Measurements from ENCODE around the gene GP1BB. TPM values are rescaled to one million over a fixed set of nuclear protein-coding genes. Genes with fewer than 3 reads are reported as not detected.

The GP1BB gene
- polyA plus RNA-seq, 3 donors = 0.13 to 1.5 (median 0.26) TPM

DNA sequence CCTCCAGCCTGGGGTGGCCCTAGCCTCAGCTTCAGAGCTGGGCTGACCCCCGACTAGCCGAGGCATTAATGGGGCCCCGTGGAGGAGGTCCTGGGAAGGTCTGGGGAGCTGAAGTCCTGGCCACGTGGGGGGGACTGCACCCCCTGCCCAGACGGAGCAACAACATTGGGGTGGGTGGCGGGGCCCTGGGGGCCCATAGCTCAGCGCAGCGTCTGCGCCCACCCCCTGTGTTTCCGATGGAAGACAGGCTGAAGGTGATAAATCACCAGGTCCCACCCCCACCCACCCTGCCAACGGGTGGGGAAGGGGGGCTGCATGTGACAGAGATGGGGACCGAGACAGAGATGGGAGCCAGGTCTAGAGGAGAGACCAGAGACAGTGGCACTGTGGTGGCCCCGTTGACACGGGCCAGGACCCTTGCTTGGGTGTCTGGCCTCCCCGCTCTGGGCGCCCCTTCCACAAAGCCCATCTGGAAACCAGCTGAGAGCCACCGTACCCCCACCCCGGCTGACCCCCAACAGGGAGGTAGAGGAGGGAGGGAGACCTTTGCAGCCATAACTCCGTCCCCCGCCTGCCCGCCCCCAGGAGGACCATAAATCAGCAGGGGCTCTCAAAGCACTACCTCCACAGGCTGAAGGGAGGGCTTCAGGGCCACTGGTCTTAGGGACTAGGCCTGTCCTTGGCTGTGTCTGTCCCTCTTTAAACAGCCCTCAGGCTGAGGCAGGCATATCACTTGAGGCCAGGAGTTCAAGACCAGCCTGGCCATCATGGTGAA is 8.2 kb downstream of the GP1BB start:
- no peak overlapping the region for H3K27ac Mint-ChIP-seq
- peaks cover 7 to 8% of the 10 kb centered on the region in 2 donors for H3K4me1 ChIP-seq (ENCODE audit: control insufficient read depth in 1 of 2, insufficient read depth in 2 of 2, low read length in 2 of 2)
- no peaks in the 10 kb centered on the region for H3K79me2 ChIP-seq (ENCODE audit: insufficient read depth, low read length)
- H3K4me1 Mint-ChIP-seq = peaks cover 4% of the 10 kb centered on the region
- H3K9me3 ChIP-seq (replicated peaks in 1 of 2; ENCODE audit: control insufficient read depth in 1 of 2, insufficient read depth in 1 of 2, low read length in 2 of 2) = no peaks in the 10 kb centered on the region
- intact Hi-C loops (cut with micrococcal nuclease) = loop anchor here in 1 of 2 donors (2.0 to 5.0 kb wide), 2 partner anchors 179 to 281 kb away; no protein-coding TSS in a partner anchor
- no peak overlapping the region for H3K4me3 ChIP-seq (replicated peaks in 1 of 3; ENCODE audit: low read depth in 2 of 3, low read length in 3 of 3)
- H4K20me1 ChIP-seq (ENCODE audit: insufficient read depth, low read length) = no peaks in the 10 kb centered on the region
- no peak overlapping the region for H3K4me3 Mint-ChIP-seq
- no peaks in the 10 kb centered on the region for H3K36me3 Mint-ChIP-seq
- peak overlapping the region; percentile 85 for H3K4me2 ChIP-seq (replicated peaks; ENCODE audit: extremely low read depth, low read length, poor library complexity, severe bottlenecking)
- no peaks in the 10 kb centered on the region for H3K36me3 ChIP-seq (replicated peaks in 1 of 2; ENCODE audit: control insufficient read depth in 1 of 2, insufficient read depth in 2 of 2, low read length in 2 of 2)
- TF ChIP-seq, protein P1, sequence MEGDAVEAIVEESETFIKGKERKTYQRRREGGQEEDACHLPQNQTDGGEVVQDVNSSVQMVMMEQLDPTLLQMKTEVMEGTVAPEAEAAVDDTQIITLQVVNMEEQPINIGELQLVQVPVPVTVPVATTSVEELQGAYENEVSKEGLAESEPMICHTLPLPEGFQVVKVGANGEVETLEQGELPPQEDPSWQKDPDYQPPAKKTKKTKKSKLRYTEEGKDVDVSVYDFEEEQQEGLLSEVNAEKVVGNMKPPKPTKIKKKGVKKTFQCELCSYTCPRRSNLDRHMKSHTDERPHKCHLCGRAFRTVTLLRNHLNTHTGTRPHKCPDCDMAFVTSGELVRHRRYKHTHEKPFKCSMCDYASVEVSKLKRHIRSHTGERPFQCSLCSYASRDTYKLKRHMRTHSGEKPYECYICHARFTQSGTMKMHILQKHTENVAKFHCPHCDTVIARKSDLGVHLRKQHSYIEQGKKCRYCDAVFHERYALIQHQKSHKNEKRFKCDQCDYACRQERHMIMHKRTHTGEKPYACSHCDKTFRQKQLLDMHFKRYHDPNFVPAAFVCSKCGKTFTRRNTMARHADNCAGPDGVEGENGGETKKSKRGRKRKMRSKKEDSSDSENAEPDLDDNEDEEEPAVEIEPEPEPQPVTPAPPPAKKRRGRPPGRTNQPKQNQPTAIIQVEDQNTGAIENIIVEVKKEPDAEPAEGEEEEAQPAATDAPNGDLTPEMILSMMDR (IDR thresholded peaks at IDR 0.05) = no peak
- peak overlapping the region; percentile 88 for H2AFZ ChIP-seq (ENCODE audit: insufficient read depth, low read depth, low read length, poor library complexity, severe bottlenecking)
- H3K27me3 ChIP-seq (ENCODE audit: control insufficient read depth in 2 of 2, insufficient read depth in 2 of 2, low read length in 2 of 2) = peaks cover 0 to 10% of the 10 kb centered on the region in 2 donors
- peaks cover 0 to 3% (median 0%) of the 10 kb centered on the region in 7 donors for H3K9me3 Mint-ChIP-seq
- H3K27ac ChIP-seq (ENCODE audit: low read depth in 1 of 2, low read length in 2 of 2) = no peak overlapping the region
- DNase-seq = no peak
- peak overlapping the region; percentile 46 for H3K9ac ChIP-seq (ENCODE audit: insufficient read depth, low read length, poor library complexity, severe bottlenecking)
- H3K27me3 Mint-ChIP-seq (ENCODE audit: low read depth in 3 of 3) = peaks cover 10 to 49% (median 17%) of the 10 kb centered on the region in 3 donors
- 52% methylated on average over 7 of the region's 21 CpGs for WGBS (ENCODE audit: insufficient coverage)

DNA sequence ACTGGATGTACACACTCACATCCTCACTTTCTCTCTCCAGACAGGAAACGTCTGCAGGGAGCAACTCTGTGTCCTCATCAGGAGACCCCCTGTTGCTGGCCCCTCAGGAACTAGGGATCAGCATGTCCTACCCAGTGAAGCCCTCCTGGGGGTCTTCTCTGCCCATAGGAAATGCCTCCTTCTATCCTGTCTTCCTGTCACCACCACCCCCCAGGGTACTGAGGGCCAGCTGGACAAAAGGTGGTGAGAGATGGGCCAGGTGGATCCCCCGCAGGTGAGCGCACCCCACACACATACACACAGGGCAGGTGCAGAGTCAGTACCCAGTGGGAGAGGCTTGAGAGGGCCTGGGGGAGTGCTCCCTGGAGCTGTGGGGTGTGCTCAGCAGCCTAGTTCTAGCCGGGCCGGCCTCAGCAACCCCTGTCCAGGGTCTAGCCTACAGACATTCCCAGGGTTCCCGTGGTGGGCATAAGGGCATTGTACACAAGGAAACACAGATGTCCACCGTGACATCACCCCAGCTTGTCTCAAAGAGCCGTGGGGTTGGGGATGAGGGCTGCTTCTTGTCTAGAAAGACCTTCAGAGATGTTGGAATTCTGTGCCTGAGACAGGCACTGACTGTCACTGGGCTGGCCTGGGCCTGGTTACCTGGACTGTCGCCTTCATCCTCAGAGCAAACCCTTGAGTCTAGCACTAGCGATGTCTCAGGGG is 9.2 kb downstream of the GP1BB start:
- no peaks in the 10 kb centered on the region for H3K9me3 ChIP-seq (replicated peaks in 1 of 2; ENCODE audit: control insufficient read depth in 1 of 2, insufficient read depth in 1 of 2, low read length in 2 of 2)
- no peaks in the 10 kb centered on the region for H4K20me1 ChIP-seq (ENCODE audit: insufficient read depth, low read length)
- H3K27ac ChIP-seq (ENCODE audit: low read depth in 1 of 2, low read length in 2 of 2) = no peak overlapping the region
- Mint-ChIP-seq H3K36me3 (no peaks in the 10 kb centered on the region), H3K9me3 (peaks cover 0 to 1% (median 0%) of the 10 kb centered on the region in 7 donors), H3K4me3 (no peak overlapping the region), H3K27ac (no peak overlapping the region), H3K4me1 (peaks cover 4% of the 10 kb centered on the region), H3K27me3 (ENCODE audit: low read depth in 3 of 3) (peaks cover 9 to 46% (median 13%) of the 10 kb centered on the region in 3 donors)
- 97% methylated on average over 4 of the region's 10 CpGs for WGBS (ENCODE audit: insufficient coverage)
- H3K36me3 ChIP-seq (replicated peaks in 1 of 2; ENCODE audit: control insufficient read depth in 1 of 2, insufficient read depth in 2 of 2, low read length in 2 of 2) = no peaks in the 10 kb centered on the region
- no peak overlapping the region for H3K4me3 ChIP-seq (replicated peaks in 1 of 3; ENCODE audit: low read depth in 2 of 3, low read length in 3 of 3)
- H3K4me1 ChIP-seq (ENCODE audit: control insufficient read depth in 1 of 2, insufficient read depth in 2 of 2, low read length in 2 of 2) = peaks cover 7 to 8% of the 10 kb centered on the region in 2 donors
- TF ChIP-seq, protein P1 (IDR thresholded peaks at IDR 0.05) = no peak
- H3K79me2 ChIP-seq (ENCODE audit: insufficient read depth, low read length) = no peaks in the 10 kb centered on the region
- peaks cover 0 to 10% of the 10 kb centered on the region in 2 donors for H3K27me3 ChIP-seq (ENCODE audit: control insufficient read depth in 2 of 2, insufficient read depth in 2 of 2, low read length in 2 of 2)
- DNase-seq = no peak
- no peak overlapping the region for H3K4me2 ChIP-seq (replicated peaks; ENCODE audit: extremely low read depth, low read length, poor library complexity, severe bottlenecking)
- H2AFZ ChIP-seq (ENCODE audit: insufficient read depth, low read depth, low read length, poor library complexity, severe bottlenecking) = no peak overlapping the region
- no peak overlapping the region for H3K9ac ChIP-seq (ENCODE audit: insufficient read depth, low read length, poor library complexity, severe bottlenecking)
- intact Hi-C loops (cut with micrococcal nuclease) = loop anchor here in 1 of 2 donors (5.0 kb wide), 1 partner anchor 280 kb away; no protein-coding TSS in a partner anchor
